Measurements from ENCODE around the gene PPP2R2C.

DNA sequence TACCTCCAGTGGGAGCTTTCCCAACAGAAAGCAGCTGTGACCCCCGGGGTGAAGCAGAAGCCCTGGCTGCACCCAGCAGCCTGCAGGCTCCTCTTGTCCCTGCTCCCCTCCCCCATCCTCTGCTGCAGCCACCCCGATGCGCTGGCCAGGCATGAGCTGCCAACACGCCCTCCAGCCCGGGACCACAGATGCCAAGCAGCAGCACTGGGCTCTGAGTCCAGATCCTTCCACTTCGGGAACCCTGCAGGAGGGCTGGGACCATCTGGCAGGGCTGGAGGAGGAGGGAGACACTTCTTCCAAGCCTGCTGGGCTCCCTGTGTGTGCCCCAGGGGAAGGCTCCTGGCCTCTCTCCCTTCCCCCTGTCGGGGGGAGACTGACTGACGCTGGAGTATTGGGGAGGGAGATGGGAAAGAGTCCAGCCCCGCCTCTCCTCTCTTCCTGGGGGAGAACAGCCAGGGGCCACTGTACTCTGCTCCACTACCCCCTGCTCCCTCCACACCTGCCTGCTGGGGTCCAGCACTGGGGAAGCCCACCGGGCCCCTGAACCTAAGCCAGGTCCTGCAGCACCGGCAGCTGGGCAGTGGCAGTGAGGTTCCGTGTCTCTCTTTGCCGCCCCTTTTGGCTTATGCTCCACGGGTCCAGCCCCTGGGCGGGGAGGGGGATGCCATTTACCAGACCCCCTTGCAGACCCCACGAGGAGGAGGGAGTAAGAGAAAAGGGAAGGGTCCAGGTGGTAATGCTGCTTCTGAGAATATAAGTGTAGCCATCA lies 55.7 kb downstream of the PPP2R2C start:
- TF ChIP-seq POLR2A (IDR thresholded peaks at IDR 0.05) = no peak
- no peak for TF ChIP-seq POLR2AphosphoS5 (IDR thresholded peaks at IDR 0.05)
- TF ChIP-seq, protein P1, sequence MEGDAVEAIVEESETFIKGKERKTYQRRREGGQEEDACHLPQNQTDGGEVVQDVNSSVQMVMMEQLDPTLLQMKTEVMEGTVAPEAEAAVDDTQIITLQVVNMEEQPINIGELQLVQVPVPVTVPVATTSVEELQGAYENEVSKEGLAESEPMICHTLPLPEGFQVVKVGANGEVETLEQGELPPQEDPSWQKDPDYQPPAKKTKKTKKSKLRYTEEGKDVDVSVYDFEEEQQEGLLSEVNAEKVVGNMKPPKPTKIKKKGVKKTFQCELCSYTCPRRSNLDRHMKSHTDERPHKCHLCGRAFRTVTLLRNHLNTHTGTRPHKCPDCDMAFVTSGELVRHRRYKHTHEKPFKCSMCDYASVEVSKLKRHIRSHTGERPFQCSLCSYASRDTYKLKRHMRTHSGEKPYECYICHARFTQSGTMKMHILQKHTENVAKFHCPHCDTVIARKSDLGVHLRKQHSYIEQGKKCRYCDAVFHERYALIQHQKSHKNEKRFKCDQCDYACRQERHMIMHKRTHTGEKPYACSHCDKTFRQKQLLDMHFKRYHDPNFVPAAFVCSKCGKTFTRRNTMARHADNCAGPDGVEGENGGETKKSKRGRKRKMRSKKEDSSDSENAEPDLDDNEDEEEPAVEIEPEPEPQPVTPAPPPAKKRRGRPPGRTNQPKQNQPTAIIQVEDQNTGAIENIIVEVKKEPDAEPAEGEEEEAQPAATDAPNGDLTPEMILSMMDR (IDR thresholded peaks at IDR 0.05) = no peak

Data from prostate gland (tissue), 2 donors.